GM10266 (cell line): ENCODE data around the gene RBPMS2.
"Not testable (repeated sequence)": the region's sequence is repeated elsewhere in the genome, so short reads cannot be mapped to it uniquely, and the experiment has no call there.

ENCODE experiments used
- DNase-seq: peaks from one replicate; pipeline ENCODE4 v3.0.0; 2012; ENCODE audit errors: extremely low spot score
- CTCF ChIP-seq: IDR thresholded peaks from 2 replicates; pipeline ENCODE4 v1.5.1; 2012; ENCODE audit warnings: mild to moderate bottlenecking, low read depth; ENCODE audit not compliant: control insufficient read depth, insufficient read depth; ENCODE audit errors: missing control alignments

Gene RBPMS2

GRCh38 chr15:64808785-64809453, 33.5 kb upstream of the RBPMS2 start:
- TF ChIP-seq CTCF, result no peak
- DNase-seq, result no peak

GRCh38 chr15:64807751-64808222, 32.4 kb upstream of the RBPMS2 start:
- no peak for TF ChIP-seq CTCF

GRCh38 chr15:64807051-64807749, 31.8 kb upstream of the RBPMS2 start:
- no peak for TF ChIP-seq CTCF
- no peak for DNase-seq

More at GRCh38 chr15:64807751-64808222, 32.4 kb upstream of the RBPMS2 start:
- no peak for DNase-seq

GRCh38 chr15:64806509-64806908, 31.1 kb upstream of the RBPMS2 start:
- no peak for TF ChIP-seq CTCF
- DNase-seq, result no peak

- DNase-seq, result no peak
- TF ChIP-seq CTCF, result no peak
Observed at GRCh38 chr15:64804619-64805018, 29.2 kb upstream of the RBPMS2 start.

GRCh38 chr15:64803526-64803925, 28.1 kb upstream of the RBPMS2 start:
- TF ChIP-seq CTCF, result no peak

GRCh38 chr15:64800476-64800875, 25.1 kb upstream of the RBPMS2 start:
- no peak for TF ChIP-seq CTCF
- no peak for DNase-seq

More at GRCh38 chr15:64803526-64803925, 28.1 kb upstream of the RBPMS2 start:
- no peak for DNase-seq

- not testable (repeated sequence) for DNase-seq
Observed at GRCh38 chr15:64798905-64799304, 23.5 kb upstream of the RBPMS2 start.

GRCh38 chr15:64795921-64796320, 20.5 kb upstream of the RBPMS2 start:
- DNase-seq, result not testable (repeated sequence)

GRCh38 chr15:64795299-64795698, 19.9 kb upstream of the RBPMS2 start:
- not testable (repeated sequence) for DNase-seq
